Nucleus accumbens (tissue), 56 donors: Measurements from ENCODE around the gene MICAL3.

Experiments used
- DNase-seq, 56 donors: peaks; one replicate each; lab custom pipeline; 2025; lab: John Stamatoyannopoulos, UW

Gene MICAL3

GRCh38 chr22:17786435-17787161, 237.8 kb downstream of the MICAL3 start:
- DNase-seq: peak in 22 of 56 donors; percentile 13 to 78 (median 28)

GRCh38 chr22:17785185-17786184, 238.9 kb downstream of the MICAL3 start:
- DNase-seq: peak in 6 of 56 donors; percentile 6 to 55 (median 33)

- no peak for DNase-seq
These were observed 239.6 kb downstream of the MICAL3 start for GRCh38 chr22:17784776-17785175.

GRCh38 chr22:17783773-17784480, 240.4 kb downstream of the MICAL3 start:
- no peak for DNase-seq

- DNase-seq: no peak
These were observed 241.0 kb downstream of the MICAL3 start for GRCh38 chr22:17783312-17783711.

- DNase-seq: no peak
These were observed 241.7 kb downstream of the MICAL3 start for GRCh38 chr22:17782621-17783020.

- DNase-seq: no peak
These were observed 242.2 kb downstream of the MICAL3 start for GRCh38 chr22:17782158-17782557.

- no peak for DNase-seq
These were observed 242.9 kb downstream of the MICAL3 start for GRCh38 chr22:17781319-17782031.

- DNase-seq: no peak
These were observed 243.5 kb downstream of the MICAL3 start for GRCh38 chr22:17780741-17781318.

GRCh38 chr22:17780116-17780740, 244.1 kb downstream of the MICAL3 start:
- no peak for DNase-seq

- DNase-seq: no peak
These were observed 244.9 kb downstream of the MICAL3 start for GRCh38 chr22:17779286-17780115.

- no peak for DNase-seq
These were observed 245.9 kb downstream of the MICAL3 start for GRCh38 chr22:17778412-17778976.

- no peak for DNase-seq
These were observed 246.7 kb downstream of the MICAL3 start for GRCh38 chr22:17777717-17778044.

- no peak for DNase-seq
These were observed 247.2 kb downstream of the MICAL3 start for GRCh38 chr22:17777005-17777716.

GRCh38 chr22:17775781-17776465, 248.4 kb downstream of the MICAL3 start:
- DNase-seq: no peak

- no peak for DNase-seq
These were observed 249.3 kb downstream of the MICAL3 start for GRCh38 chr22:17774926-17775685.
